H1 (cell line): ENCODE measurements around the gene PAPSS2. TPM values are rescaled to one million over a fixed set of nuclear protein-coding genes. Genes with fewer than 3 reads are reported as not detected.

ENCODE experiments used
- FOSL1 ChIP-seq: IDR thresholded peaks from 2 replicates; pipeline ENCODE4 v1.6.1; 2011; ENCODE audit warnings: mild to moderate bottlenecking, low read depth, low read length, moderate library complexity; ENCODE audit not compliant: insufficient read depth
- polyA plus RNA-seq, 7 experiments: library from polyadenylated mRNA; depleted of rRNA in 3 of 7; stranded (reverse) in 5 of 7; unstranded in 2 of 7; fragments of >200 nt in 5 of 7; fragments of 200-250 nt in 2 of 7; gene quantifications; 1 replicate in 5 of 7; 2 replicates in 1 of 7; 4 replicates in 1 of 7; pipeline versions ENCODE4 v1.2.1 to v1.2.3, GENCODE V29; 2011 to 2013; ENCODE audit warnings: missing spikeins in 2 of 7, mixed read lengths in 2 of 7
- total RNA-seq: library from RNA; stranded (reverse); fragmentation: NEBNext Ultra II Directional; extraction: Animal tissue kit (Norgen Biotek cat#: 25700); gene quantifications from 2 replicates; pipeline ENCODE4 v1.2.1, GENCODE V29; 2021

Gene PAPSS2
- total and polyA plus RNA-seq, 2 of the 8 experiments (the other 6 are each of a cell fraction or from before 2014, with no cell fraction given), result 7.6 to 20.2 TPM

DNA sequence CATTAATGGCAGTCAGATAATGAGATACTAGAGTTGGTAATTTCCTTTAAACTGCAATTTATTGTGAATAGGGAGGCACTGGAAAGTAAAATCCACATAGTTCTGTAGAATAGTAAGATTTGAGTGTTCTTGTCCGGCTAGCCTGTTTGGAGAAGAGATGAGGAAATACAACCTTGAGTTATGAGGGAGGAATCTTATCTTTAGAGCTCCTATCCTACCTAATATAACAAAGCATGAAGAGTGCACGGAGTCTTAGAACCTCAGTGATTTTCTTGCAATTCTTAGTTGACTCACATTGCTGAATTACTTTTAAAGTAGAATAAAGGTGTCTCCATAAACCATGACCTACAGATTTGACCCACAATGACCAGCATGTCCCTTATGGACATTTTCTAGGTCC lies 84.9 kb downstream of the PAPSS2 start (continued):
- TF ChIP-seq FOSL1, result no peak
- TF ChIP-seq, all 59 proteins: peak for 0
